PC-9 (cell line): ENCODE data around the gene FOS. TPM values are rescaled to one million over a fixed set of nuclear protein-coding genes. Genes with fewer than 3 reads are reported as not detected.
A peak's percentile ranks its signal among the peaks of the same experiment; 100 is the strongest.

ENCODE experiments used
- BruUV-seq: library from RNA; stranded (reverse); fragments of 400-500 nt; replicated peaks from 2 replicates; lab custom pipeline; 2021; lab: Mats Ljungman, UMichigan
- CTCF ChIA-PET: fragments of 300-600 bp; sonication (Branson Sonifier 250); formaldehyde crosslinking; loops from one replicate; lab custom pipeline; 2022; ENCODE audit warnings: antibody characterized with exemption; lab: Charles Lee
- POLR2A ChIA-PET: fragments of 300-600 bp; sonication (Branson Sonifier 250); formaldehyde crosslinking; loops from one replicate; lab custom pipeline; 2022; ENCODE audit warnings: antibody characterized with exemption; ENCODE audit not compliant: unreplicated experiment; lab: Charles Lee
- DNase-seq, 2 experiments: peaks; one replicate each; pipeline versions ENCODE4 v3.0.0 to v3.0.0-alpha.2; 2015 to 2022; ENCODE audit warnings: mixed read lengths in 1 of 2
- H2AFZ ChIP-seq: fragments of 200-600 bp; sonication (generic); 2 replicates; pipeline ENCODE4 v1.8.1; 2017; ENCODE audit warnings: antibody characterized with exemption
- H3F3A ChIP-seq: fragments of 200-600 bp; sonication (generic); 2 replicates; pipeline ENCODE4 v1.8.1; 2017; ENCODE audit warnings: antibody characterized with exemption, mild to moderate bottlenecking, low read depth; ENCODE audit not compliant: insufficient read depth
- H3K27ac ChIP-seq: fragments of 200-600 bp; sonication (generic); 2 replicates; pipeline ENCODE4 v1.6.1; 2016; ENCODE audit warnings: mixed run types
- H3K27me3 ChIP-seq: fragments of 200-600 bp; sonication (generic); 2 replicates; pipeline ENCODE4 v1.6.1; 2016; ENCODE audit warnings: low read depth, mixed run types; ENCODE audit not compliant: insufficient read depth
- H3K36me3 ChIP-seq: fragments of 200-600 bp; sonication (generic); 2 replicates; pipeline ENCODE4 v1.6.1; 2016; ENCODE audit warnings: low read depth, mixed run types
- H3K4me1 ChIP-seq: fragments of 200-600 bp; sonication (generic); replicated peaks from 2 replicates; pipeline ENCODE4 v1.6.1; 2016; ENCODE audit warnings: mixed run types; ENCODE audit not compliant: insufficient read depth
- H3K4me2 ChIP-seq: fragments of 200-600 bp; sonication (generic); 2 replicates; pipeline ENCODE4 v1.6.1; 2017; ENCODE audit warnings: mixed run types
- H3K4me3 ChIP-seq: fragments of 200-600 bp; sonication (generic); 2 replicates; pipeline ENCODE4 v1.6.1; 2016; ENCODE audit warnings: mixed run types
- H3K79me2 ChIP-seq: fragments of 200-600 bp; sonication (generic); 2 replicates; pipeline ENCODE4 v1.6.1; 2017; ENCODE audit warnings: low read depth, mixed run types
- H3K9me2 ChIP-seq: fragments of 200-600 bp; sonication (generic); 2 replicates; pipeline ENCODE4 v1.8.1; 2017; ENCODE audit warnings: mild to moderate bottlenecking; ENCODE audit not compliant: insufficient read depth
- H3K9me3 ChIP-seq: fragments of 200-600 bp; sonication (generic); 2 replicates; pipeline ENCODE4 v1.8.1; 2016; ENCODE audit warnings: low read depth; ENCODE audit not compliant: insufficient read depth
- H4K20me1 ChIP-seq: fragments of 200-600 bp; sonication (generic); 2 replicates; pipeline ENCODE4 v1.8.1; 2017; ENCODE audit not compliant: insufficient read depth
- CTCF ChIP-seq: fragments of 200-600 bp; sonication (generic); conservative IDR thresholded peaks from 2 replicates; pipeline ENCODE4 v1.6.1; 2017; ENCODE audit warnings: mixed run types, antibody characterized with exemption, mild to moderate bottlenecking, moderate library complexity
- EZH2 ChIP-seq: fragments of 200-600 bp; sonication (generic); IDR thresholded peaks from 2 replicates; pipeline ENCODE4 v1.8.0; 2017; ENCODE audit warnings: antibody characterized with exemption, low read depth
- intact Hi-C: fragments of 100-400 bp; cut with micrococcal nuclease; formaldehyde crosslinking; loops from one replicate; pipeline ENCODE4 v1.10.0; 2022; ENCODE audit not compliant: unreplicated experiment
- total RNA-seq: library from RNA; stranded (reverse); gene quantifications from 2 replicates; pipeline ENCODE4 v1.2.3, GENCODE V29; 2021

Gene FOS
- total RNA-seq, 1 experiment from 2014 or later = 84.6 TPM

- POLR2A ChIA-PET = interaction anchor here (0.5 to 3.1 kb wide), 8 partner anchors 9 to 158 kb away, joined by 3 to 65 read pairs (median 10); no protein-coding TSS in a partner anchor
- Histone ChIP-seq H3K27me3 (no peaks in the 10 kb centered on the region), H4K20me1 (peaks cover 28% of the 10 kb centered on the region), H3K4me1 (peaks cover 47% of the 10 kb centered on the region), H3F3A (peaks cover 30% of the 10 kb centered on the region), H3K4me3 (no peak overlapping the region), H3K9me2 (no peaks in the 10 kb centered on the region), H3K79me2 (peaks cover 28% of the 10 kb centered on the region), H3K36me3 (peaks cover 19% of the 10 kb centered on the region), H3K27ac (peak overlapping the region; percentile 46), H3K4me2 (peak overlapping the region; percentile 32; the same call in 1 of the 2 replicates), H2AFZ (no peak overlapping the region), H3K9me3 (no peaks in the 10 kb centered on the region)
- intact Hi-C loops = no loop called here
- TF ChIP-seq EZH2 (no peak), CTCF (no peak; the same call in 1 of the 2 replicates)
- no TSS peak for BruUV-seq
- CTCF ChIA-PET = interaction anchor here (0.6 to 1.6 kb wide), 6 partner anchors 8 to 206 kb away, joined by 3 to 10 read pairs (median 4); no protein-coding TSS in a partner anchor
- peak; percentile 49 to 78 for DNase-seq
Measured at GRCh38 chr14:75283833-75284563, 5.4 kb downstream of the FOS start.

GRCh38 chr14:75285331-75285730 lies 6.7 kb downstream of the FOS start:
- no peak overlapping the region for H3K4me2 ChIP-seq
- H3K9me2 ChIP-seq = no peaks in the 10 kb centered on the region
- no peaks in the 10 kb centered on the region for H3K9me3 ChIP-seq
- H3K27ac ChIP-seq = no peak overlapping the region
- ChIA-PET CTCF (no interaction called here), POLR2A (interaction anchor here (0.6 kb wide), 1 partner anchor 102 kb away, joined by 6 read pairs; no protein-coding TSS in a partner anchor)
- intact Hi-C loops = no loop called here
- H3K4me1 ChIP-seq = peaks cover 39% of the 10 kb centered on the region
- peak in 1 of 2 experiments; percentile 31 for DNase-seq
- peaks cover 15% of the 10 kb centered on the region for H4K20me1 ChIP-seq
- H3K4me3 ChIP-seq = no peak overlapping the region
- no peaks in the 10 kb centered on the region for H3K27me3 ChIP-seq
- TF ChIP-seq CTCF (no peak), EZH2 (no peak)
- H3K79me2 ChIP-seq = peaks cover 15% of the 10 kb centered on the region
- H2AFZ ChIP-seq = no peak overlapping the region
- peaks cover 30% of the 10 kb centered on the region for H3F3A ChIP-seq
- H3K36me3 ChIP-seq = peaks cover 13% of the 10 kb centered on the region
- no TSS peak for BruUV-seq

GRCh38 chr14:75286313-75286712 lies 7.7 kb downstream of the FOS start:
- intact Hi-C loops = no loop called here
- CTCF ChIA-PET = interaction anchor here (0.6 kb wide), 1 partner anchor 36 kb away, joined by 3 read pairs; no protein-coding TSS in a partner anchor

More at GRCh38 chr14:75286313-75286712, 7.7 kb downstream of the FOS start:
- Histone ChIP-seq H3K27ac (no peak overlapping the region), H3K4me2 (no peak overlapping the region), H3K27me3 (no peaks in the 10 kb centered on the region), H3K9me2 (no peaks in the 10 kb centered on the region), H2AFZ (no peak overlapping the region), H3K9me3 (no peaks in the 10 kb centered on the region), H4K20me1 (peaks cover 5% of the 10 kb centered on the region), H3K4me1 (peaks cover 31% of the 10 kb centered on the region), H3K4me3 (no peak overlapping the region), H3K36me3 (peaks cover 6% of the 10 kb centered on the region), H3K79me2 (peaks cover 5% of the 10 kb centered on the region), H3F3A (peaks cover 28% of the 10 kb centered on the region)
- peak in 1 of 2 experiments; percentile 26 for DNase-seq
- POLR2A ChIA-PET = interaction anchor here (0.7 kb wide), 1 partner anchor 9 kb away, joined by 4 read pairs; no protein-coding TSS in a partner anchor
- TF ChIP-seq EZH2 (no peak), CTCF (no peak)
- BruUV-seq = no TSS peak
